ENCODE results near the gene FAAH2. TPM values are rescaled to one million over a fixed set of nuclear protein-coding genes. Genes with fewer than 3 reads are reported as not detected.

FAAH2 gene
- polyA plus RNA-seq, 1 donor from 2014 or later = 9.3 TPM

DNA sequence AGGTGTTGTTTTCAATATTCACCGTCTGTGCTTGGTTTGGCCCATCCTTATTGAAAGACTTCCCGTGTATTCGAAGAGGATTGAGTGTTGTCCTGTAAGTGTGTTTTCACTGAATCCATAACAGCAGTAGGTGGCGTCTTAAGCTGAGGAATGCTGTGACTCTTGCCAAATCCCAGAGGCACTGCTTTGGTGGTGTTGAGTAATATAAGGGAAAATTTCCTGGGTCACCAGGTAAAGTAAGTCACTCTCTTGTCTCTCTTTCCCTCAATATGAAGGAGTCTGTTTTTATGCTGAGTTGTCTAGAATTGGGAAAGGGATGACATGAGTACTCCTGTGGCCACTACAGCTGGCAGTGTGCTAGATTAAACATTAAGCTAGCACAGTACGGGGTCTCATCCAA lies 158.6 kb downstream of the FAAH2 start:
- H3K36me3 ChIP-seq (ENCODE audit: insufficient read depth, low read length) = no peaks in the 10 kb centered on the region
- H3F3A ChIP-seq (ENCODE audit: insufficient read depth, low read length, poor library complexity, severe bottlenecking) = no peaks in the 10 kb centered on the region
- no peak overlapping the region for H3K9ac ChIP-seq (ENCODE audit: low read length)
- TF ChIP-seq SMC3 (conservative IDR thresholded peaks at IDR 0.05; ENCODE audit: poor library complexity) (no peak), RAD21 (conservative IDR thresholded peaks at IDR 0.05) (no peak), EP300 (conservative IDR thresholded peaks at IDR 0.05; ENCODE audit: poor library complexity, severe bottlenecking) (no peak), POLR2AphosphoS5 (IDR thresholded peaks at IDR 0.05) (no peak), EZH2 (IDR thresholded peaks at IDR 0.05; ENCODE audit: borderline replicate concordance, insufficient read depth, low read length, poor library complexity, severe bottlenecking) (no peak), MXI1 (conservative IDR thresholded peaks at IDR 0.05; ENCODE audit: poor library complexity, severe bottlenecking) (no peak), TAF1 (IDR thresholded peaks at IDR 0.05; ENCODE audit: low read depth) (no peak)
- TF ChIP-seq, protein P1, sequence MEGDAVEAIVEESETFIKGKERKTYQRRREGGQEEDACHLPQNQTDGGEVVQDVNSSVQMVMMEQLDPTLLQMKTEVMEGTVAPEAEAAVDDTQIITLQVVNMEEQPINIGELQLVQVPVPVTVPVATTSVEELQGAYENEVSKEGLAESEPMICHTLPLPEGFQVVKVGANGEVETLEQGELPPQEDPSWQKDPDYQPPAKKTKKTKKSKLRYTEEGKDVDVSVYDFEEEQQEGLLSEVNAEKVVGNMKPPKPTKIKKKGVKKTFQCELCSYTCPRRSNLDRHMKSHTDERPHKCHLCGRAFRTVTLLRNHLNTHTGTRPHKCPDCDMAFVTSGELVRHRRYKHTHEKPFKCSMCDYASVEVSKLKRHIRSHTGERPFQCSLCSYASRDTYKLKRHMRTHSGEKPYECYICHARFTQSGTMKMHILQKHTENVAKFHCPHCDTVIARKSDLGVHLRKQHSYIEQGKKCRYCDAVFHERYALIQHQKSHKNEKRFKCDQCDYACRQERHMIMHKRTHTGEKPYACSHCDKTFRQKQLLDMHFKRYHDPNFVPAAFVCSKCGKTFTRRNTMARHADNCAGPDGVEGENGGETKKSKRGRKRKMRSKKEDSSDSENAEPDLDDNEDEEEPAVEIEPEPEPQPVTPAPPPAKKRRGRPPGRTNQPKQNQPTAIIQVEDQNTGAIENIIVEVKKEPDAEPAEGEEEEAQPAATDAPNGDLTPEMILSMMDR (IDR thresholded peaks at IDR 0.05; ENCODE audit: poor library complexity, severe bottlenecking) = no peak
- TF ChIP-seq, protein P2, sequence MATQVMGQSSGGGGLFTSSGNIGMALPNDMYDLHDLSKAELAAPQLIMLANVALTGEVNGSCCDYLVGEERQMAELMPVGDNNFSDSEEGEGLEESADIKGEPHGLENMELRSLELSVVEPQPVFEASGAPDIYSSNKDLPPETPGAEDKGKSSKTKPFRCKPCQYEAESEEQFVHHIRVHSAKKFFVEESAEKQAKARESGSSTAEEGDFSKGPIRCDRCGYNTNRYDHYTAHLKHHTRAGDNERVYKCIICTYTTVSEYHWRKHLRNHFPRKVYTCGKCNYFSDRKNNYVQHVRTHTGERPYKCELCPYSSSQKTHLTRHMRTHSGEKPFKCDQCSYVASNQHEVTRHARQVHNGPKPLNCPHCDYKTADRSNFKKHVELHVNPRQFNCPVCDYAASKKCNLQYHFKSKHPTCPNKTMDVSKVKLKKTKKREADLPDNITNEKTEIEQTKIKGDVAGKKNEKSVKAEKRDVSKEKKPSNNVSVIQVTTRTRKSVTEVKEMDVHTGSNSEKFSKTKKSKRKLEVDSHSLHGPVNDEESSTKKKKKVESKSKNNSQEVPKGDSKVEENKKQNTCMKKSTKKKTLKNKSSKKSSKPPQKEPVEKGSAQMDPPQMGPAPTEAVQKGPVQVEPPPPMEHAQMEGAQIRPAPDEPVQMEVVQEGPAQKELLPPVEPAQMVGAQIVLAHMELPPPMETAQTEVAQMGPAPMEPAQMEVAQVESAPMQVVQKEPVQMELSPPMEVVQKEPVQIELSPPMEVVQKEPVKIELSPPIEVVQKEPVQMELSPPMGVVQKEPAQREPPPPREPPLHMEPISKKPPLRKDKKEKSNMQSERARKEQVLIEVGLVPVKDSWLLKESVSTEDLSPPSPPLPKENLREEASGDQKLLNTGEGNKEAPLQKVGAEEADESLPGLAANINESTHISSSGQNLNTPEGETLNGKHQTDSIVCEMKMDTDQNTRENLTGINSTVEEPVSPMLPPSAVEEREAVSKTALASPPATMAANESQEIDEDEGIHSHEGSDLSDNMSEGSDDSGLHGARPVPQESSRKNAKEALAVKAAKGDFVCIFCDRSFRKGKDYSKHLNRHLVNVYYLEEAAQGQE (IDR thresholded peaks at IDR 0.05; ENCODE audit: borderline replicate concordance) = no peak
- H3K9me2 ChIP-seq (ENCODE audit: insufficient read depth, low read length) = no peaks in the 10 kb centered on the region
- H3K9me3 ChIP-seq (ENCODE audit: low read length) = no peaks in the 10 kb centered on the region
- no peak overlapping the region for H3K27ac ChIP-seq (ENCODE audit: low read length)
- no peak overlapping the region for H2AFZ ChIP-seq (ENCODE audit: low read depth, low read length)
- no peaks in the 10 kb centered on the region for H4K20me1 ChIP-seq (ENCODE audit: insufficient read depth)
- H3K4me3 ChIP-seq (ENCODE audit: low read length) = no peak overlapping the region
- H3K79me2 ChIP-seq (replicated peaks; ENCODE audit: insufficient read depth, low read length) = no peaks in the 10 kb centered on the region
- H3K4me2 ChIP-seq (ENCODE audit: low read length) = no peak overlapping the region
- H3K27me3 ChIP-seq (ENCODE audit: insufficient read depth, low read depth, low read length) = no peaks in the 10 kb centered on the region

DNA sequence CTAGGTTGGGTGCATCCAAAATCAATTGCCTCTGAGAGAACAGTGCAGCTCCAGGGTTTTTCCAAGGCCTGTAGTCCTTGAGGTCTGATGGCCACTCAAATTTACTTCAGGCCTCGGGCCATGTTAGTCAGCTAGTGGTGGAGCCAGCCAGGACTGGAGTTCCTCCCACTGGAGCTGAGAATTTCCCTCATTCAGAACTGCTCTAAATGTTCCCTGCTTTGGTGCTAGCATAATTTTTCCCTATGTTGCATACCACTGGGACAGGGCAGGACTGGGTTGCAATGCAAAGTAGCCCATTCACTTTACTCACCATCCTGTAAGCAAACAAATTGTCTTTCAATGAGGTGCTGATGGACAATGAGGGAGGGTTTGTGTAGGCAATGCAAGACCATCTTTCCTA lies 159.3 kb downstream of the FAAH2 start:
- Histone ChIP-seq H3K36me3 (ENCODE audit: insufficient read depth, low read length) (no peaks in the 10 kb centered on the region), H3K9me2 (ENCODE audit: insufficient read depth, low read length) (no peaks in the 10 kb centered on the region), H3F3A (ENCODE audit: insufficient read depth, low read length, poor library complexity, severe bottlenecking) (no peaks in the 10 kb centered on the region), H3K4me2 (ENCODE audit: low read length) (no peak overlapping the region), H4K20me1 (ENCODE audit: insufficient read depth) (no peaks in the 10 kb centered on the region), H3K9me3 (ENCODE audit: low read length) (no peaks in the 10 kb centered on the region), H2AFZ (ENCODE audit: low read depth, low read length) (no peak overlapping the region), H3K27me3 (ENCODE audit: insufficient read depth, low read depth, low read length) (no peaks in the 10 kb centered on the region), H3K4me3 (ENCODE audit: low read length) (no peak overlapping the region), H3K79me2 (replicated peaks; ENCODE audit: insufficient read depth, low read length) (no peaks in the 10 kb centered on the region), H3K9ac (ENCODE audit: low read length) (no peak overlapping the region), H3K27ac (ENCODE audit: low read length) (no peak overlapping the region)
- TF ChIP-seq EP300 (conservative IDR thresholded peaks at IDR 0.05; ENCODE audit: poor library complexity, severe bottlenecking) (no peak), POLR2AphosphoS5 (IDR thresholded peaks at IDR 0.05) (no peak), SMC3 (conservative IDR thresholded peaks at IDR 0.05; ENCODE audit: poor library complexity) (no peak), MXI1 (conservative IDR thresholded peaks at IDR 0.05; ENCODE audit: poor library complexity, severe bottlenecking) (no peak), EZH2 (IDR thresholded peaks at IDR 0.05; ENCODE audit: borderline replicate concordance, insufficient read depth, low read length, poor library complexity, severe bottlenecking) (no peak), TAF1 (IDR thresholded peaks at IDR 0.05; ENCODE audit: low read depth) (no peak), RAD21 (conservative IDR thresholded peaks at IDR 0.05) (no peak)
- TF ChIP-seq, protein P1 (IDR thresholded peaks at IDR 0.05; ENCODE audit: poor library complexity, severe bottlenecking) = no peak
- TF ChIP-seq, protein P2 (IDR thresholded peaks at IDR 0.05; ENCODE audit: borderline replicate concordance) = no peak
